ENCODE data around the gene SVOP.

DNA sequence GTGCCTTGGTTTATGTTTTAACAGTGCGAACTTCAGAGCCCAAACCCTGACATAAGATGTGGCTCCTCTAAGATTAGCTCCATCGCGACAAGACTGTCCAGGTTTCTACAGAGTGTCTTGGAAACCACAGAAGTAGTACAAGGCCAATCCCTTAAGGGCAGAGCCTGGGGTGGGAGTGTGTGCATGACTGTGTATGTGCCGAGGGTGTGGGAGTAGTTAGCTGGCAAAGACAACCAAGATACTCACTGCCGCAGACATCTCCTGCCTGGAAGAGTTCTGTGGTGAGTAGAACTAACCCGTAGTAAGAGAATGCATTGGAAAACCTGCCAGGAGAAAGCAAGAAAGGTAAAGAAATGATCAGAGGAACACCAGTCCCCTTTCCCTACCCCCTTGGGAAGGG, 86.9 kb downstream of the SVOP start:
- TF ChIP-seq, protein P1, sequence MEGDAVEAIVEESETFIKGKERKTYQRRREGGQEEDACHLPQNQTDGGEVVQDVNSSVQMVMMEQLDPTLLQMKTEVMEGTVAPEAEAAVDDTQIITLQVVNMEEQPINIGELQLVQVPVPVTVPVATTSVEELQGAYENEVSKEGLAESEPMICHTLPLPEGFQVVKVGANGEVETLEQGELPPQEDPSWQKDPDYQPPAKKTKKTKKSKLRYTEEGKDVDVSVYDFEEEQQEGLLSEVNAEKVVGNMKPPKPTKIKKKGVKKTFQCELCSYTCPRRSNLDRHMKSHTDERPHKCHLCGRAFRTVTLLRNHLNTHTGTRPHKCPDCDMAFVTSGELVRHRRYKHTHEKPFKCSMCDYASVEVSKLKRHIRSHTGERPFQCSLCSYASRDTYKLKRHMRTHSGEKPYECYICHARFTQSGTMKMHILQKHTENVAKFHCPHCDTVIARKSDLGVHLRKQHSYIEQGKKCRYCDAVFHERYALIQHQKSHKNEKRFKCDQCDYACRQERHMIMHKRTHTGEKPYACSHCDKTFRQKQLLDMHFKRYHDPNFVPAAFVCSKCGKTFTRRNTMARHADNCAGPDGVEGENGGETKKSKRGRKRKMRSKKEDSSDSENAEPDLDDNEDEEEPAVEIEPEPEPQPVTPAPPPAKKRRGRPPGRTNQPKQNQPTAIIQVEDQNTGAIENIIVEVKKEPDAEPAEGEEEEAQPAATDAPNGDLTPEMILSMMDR (IDR thresholded peaks at IDR 0.05; ENCODE audit: low read depth, low read length, poor library complexity, severe bottlenecking), result no peak
- TF ChIP-seq EZH2phosphoT487 (IDR thresholded peaks at IDR 0.05; ENCODE audit: borderline replicate concordance, low read length), result no peak

Data from DOHH2 (cell line).